HG03066 (cell line): ENCODE data around the gene COQ5.
A peak's percentile ranks its signal among the peaks of the same experiment; 100 is the strongest.

Source experiments
- ATAC-seq: cut with Tn5 transposase; IDR thresholded peaks from one replicate; pipeline ENCODE4 v1.9.1; 2021; ENCODE audit warnings: low read depth; ENCODE audit not compliant: unreplicated experiment

COQ5 gene, protein sequence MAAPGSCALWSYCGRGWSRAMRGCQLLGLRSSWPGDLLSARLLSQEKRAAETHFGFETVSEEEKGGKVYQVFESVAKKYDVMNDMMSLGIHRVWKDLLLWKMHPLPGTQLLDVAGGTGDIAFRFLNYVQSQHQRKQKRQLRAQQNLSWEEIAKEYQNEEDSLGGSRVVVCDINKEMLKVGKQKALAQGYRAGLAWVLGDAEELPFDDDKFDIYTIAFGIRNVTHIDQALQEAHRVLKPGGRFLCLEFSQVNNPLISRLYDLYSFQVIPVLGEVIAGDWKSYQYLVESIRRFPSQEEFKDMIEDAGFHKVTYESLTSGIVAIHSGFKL

DNA sequence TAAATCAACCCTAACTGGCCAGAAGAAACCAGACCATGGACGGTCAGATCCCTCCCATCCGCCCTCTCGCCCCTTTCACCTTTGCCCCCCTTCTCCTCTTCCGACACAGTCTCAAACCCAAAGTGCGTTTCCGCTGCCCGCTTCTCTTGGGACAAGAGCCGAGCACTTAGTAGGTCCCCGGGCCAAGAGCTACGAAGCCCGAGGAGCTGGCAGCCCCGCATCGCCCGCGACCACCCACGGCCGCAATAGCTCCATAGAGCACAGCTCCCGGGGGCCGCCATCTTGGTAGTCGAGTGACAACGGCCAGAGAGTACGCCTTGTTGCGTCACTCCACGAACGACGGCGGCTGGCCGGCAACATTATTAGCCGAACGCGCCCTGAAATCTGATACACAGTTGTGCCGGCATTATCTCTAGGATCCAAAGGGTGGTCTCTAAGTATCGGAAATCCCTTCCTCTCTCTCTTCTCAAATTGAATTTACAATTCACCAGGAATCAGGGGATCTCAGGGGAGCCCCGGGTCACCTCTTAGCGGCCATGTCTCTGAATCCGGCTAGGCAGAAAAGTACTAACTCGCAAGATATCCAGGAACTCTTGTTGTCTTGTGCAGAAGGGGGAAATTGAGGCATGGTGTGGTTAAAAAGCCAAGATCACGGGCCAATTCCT, at the start of gene COQ5:
Gene COQ5 (minus strand): TSS at position 298 of the 665 bp plus-strand sequence. CDS start 17 bp downstream, at position 281.
- ATAC-seq: peak; percentile 72

DNA sequence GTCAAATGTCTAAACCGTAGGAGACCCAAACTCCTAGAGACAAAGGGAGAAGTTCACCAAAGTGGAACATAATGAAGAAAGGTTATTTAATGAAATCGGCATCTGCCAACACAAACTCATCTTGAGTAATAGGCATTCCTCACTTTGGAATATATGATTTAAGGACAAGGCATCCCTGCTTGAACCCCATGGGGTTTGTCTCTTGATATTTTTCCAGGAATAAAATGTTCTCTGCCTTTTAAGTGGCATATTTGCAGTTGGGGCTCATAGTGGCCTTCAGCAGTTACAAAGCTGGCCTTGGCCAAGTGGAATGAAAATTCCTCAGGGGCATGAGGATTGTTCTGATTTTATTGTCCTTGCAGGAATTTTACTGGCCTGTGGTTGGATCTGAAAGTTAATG, 45.1 kb upstream of the COQ5 start:
- no peak for ATAC-seq

DNA sequence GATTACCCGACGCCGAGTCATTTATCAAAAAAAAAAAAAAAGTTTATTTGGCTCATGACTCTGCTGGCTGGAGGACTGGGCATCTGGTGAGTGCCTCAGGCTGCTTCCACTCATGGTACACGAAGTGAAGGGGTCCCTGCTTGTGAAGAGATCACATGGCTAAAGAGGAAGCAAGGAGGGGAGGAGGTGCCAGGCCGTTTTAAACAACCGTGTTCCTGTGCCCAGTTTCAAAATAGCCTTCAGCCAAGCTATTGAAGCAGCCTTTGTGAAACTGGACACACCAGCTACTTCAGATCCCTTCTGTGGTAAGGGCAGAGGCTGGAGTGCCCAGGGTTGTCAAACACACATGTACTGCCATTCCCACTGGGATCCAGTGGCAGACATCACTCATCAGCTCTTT, 44.6 kb upstream of the COQ5 start:
- no peak for ATAC-seq

GRCh38 chr12:120571299-120571698, 42.3 kb upstream of the COQ5 start:
- no peak for ATAC-seq

- no peak for ATAC-seq
Measured at GRCh38 chr12:120563495-120563894, 34.5 kb upstream of the COQ5 start.

- ATAC-seq: no peak
Measured at GRCh38 chr12:120562906-120563305, 33.9 kb upstream of the COQ5 start.

GRCh38 chr12:120557589-120557988, 28.6 kb upstream of the COQ5 start:
- ATAC-seq: no peak

DNA sequence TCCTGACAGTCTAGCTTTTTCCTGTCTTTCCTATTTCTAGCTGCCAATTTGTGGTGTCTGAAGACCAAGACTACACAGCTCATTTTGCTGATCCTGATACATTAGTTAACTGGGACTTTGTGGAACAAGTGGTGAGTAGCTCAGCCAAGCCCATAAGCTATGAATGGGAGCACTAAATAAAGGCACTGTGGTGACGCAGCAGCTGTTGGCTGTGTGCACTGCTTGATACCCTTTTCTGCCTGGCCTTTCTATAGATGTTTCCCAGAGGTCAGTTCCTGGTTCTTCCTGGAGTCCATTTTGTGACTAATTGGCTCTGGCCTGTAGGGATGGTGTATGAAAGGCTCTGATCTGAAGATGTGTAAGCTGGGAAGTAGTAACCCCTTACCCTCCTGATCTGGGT, 25.7 kb upstream of the COQ5 start:
- no peak for ATAC-seq

DNA sequence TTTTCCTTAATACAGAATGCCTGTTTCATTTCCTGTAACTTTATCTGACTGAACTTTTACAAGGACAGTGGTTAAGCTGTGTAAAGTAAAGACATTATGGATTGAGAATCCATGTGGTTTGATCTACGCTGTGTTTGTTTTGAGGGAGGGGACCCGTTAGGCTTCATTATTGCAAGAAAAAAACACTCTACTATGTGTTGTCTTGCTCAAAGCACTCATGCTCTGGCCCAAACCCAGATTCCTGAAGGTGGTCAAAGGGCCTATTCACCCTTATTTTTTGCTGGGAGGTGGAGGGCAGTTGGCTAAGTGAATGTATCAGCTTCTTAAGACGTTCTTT, 17.1 kb upstream of the COQ5 start:
- no peak for ATAC-seq

- no peak for ATAC-seq
Measured at GRCh38 chr12:120544691-120545090, 15.7 kb upstream of the COQ5 start.

GRCh38 chr12:120542166-120542565, 13.2 kb upstream of the COQ5 start:
- no peak for ATAC-seq

- ATAC-seq: no peak
Measured at GRCh38 chr12:120540445-120540844, 11.5 kb upstream of the COQ5 start.

DNA sequence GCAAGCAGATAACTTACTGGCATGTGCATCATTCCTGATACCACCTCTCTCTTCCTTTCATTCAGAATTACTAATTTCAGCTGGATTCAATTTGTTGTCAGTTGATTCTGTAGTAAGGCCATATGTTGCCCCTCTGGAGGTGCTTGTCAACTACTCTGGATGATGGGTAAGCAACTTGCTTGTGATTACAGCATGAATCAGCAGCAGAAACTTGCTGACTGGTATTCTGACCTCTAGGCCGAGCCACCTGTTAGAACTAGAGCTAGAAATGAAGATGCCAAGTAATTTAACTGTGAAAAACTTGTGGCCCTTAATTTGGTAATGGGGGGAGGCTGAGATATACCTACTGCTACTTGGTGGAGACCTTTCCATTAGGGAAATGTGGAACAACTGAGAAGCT, 10.3 kb upstream of the COQ5 start:
- no peak for ATAC-seq

GRCh38 chr12:120538281-120539156, 9.6 kb upstream of the COQ5 start:
- ATAC-seq: no peak

DNA sequence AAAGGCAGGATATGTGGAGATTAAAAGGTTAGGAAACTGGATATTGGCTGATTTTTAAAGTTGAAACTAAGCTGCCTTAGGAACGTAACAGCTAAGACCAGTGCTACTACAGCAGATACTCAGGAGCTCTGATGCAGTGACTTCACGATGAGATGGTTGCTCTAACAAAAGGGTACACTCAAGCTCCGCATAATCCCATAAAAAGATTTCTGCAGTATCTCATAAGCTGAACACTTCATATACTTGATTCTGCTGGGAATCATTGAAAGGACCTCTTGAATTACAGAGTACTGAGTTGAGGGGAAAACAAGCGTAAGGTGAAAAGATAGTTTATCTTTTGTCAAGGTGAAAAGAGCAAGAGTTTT, 8.9 kb upstream of the COQ5 start:
- no peak for ATAC-seq

DNA sequence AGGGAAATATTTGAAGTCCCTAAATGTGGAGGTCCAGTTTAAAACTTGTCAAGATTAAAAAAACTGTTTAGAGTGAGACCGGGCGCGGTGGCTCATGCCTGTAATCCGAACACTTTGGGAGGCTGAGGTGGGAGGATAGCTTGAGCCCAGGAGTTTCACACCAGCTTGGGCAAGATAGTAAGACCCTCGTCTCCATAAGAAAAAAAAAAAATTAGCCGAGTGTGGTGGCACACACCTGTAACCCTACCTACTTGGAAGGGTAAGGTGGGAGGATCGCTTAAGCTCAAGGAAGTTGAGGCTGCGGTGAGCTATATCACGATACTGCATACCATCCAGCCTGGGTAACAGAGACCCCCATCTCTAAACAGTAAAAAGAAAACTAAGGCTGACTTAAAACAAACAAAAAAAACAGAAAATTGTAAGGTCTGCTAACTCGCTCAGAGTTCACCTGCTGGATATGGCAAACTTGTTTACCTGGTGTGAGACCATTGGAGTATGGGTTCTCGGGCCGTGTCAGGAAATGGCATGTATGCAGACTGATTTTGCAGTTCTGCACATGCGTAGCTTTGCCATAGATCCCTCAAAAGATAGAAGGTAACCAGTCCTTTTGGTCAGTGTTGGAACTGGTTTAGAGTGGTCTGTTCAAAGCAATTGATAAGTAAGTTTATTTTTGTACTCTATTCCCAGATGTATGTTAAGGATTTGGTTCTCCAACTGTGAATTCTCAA, 7.3 kb upstream of the COQ5 start:
- no peak for ATAC-seq

GRCh38 chr12:120534703-120535655, 6.0 kb upstream of the COQ5 start:
- peak; percentile 33 for ATAC-seq

DNA sequence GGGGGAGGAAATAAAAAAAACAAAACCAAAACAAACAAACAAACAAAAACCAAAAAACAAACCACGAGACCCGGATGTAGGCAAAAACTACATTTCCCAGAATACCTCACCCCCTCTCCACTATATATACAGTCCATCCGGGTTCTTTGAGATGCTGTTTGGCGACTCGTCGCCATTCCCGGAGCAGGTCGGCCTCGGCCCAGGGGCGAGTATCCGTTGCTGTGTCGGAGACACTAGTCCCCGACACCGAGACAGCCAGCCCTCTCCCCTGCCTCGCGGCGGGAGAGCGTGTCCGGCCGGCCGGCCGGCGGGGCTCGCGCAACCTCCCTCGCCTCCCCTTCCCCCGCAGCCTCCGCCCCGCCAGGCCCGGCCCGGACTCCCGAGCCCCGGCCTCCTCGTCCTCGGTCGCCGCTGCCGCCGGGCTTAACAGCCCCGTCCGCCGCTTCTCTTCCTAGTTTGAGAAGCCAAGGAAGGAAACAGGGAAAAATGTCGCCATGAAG, 5.3 kb upstream of the COQ5 start, which contains the start of gene RNF10:
Gene RNF10 (plus strand): TSS at position 154 of the 500 bp plus-strand sequence. CDS start 456 bp downstream, outside the sequence.
- ATAC-seq: peak; percentile 59

GRCh38 chr12:120532701-120533238, 3.8 kb upstream of the COQ5 start:
- ATAC-seq: no peak
